Measurements from ENCODE around the gene LIN52.
"Not testable (repeated sequence)": the region's sequence is repeated elsewhere in the genome, so short reads cannot be mapped to it uniquely, and the experiment has no call there.

LIN52 gene

DNA sequence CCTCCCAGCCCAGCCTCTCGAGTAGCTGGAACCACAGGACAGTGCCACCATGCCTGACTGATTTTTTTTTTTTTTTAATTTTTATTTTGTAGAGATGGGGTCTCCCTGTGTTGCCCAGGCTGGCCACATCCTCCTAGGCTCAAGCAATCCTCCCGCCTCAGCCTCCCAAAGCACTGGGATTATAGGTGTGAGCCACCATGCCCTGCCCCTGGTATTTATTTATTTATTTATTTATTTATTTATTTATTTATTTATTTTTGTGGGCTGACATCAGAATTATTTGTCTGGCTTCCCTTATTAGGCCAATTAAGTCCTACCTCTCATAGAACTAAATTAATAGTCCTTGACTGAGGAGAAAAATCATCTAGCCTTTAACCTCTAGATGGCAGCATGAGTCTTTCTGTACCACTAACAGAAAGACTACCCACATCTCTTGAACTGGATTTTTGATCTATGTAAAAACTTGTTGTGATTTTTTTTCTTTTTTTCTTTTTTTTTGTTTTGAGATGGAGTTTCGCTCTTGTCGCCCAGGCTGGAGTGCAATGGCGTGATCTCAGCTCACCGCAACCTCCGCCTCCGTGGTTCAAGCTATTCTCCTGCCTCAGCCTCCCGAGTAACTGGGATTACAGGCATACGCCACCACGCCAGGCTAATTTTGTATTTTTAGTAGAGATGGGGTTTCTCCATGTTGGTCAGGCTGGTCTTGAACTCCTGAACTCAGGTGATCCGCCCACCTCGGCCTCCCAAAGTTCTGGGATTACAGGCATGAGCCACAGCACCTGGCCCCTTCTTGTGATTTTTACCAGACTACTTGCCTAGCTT is 26.9 kb downstream of the LIN52 start:
- DNase-seq = not testable (repeated sequence)

DNA sequence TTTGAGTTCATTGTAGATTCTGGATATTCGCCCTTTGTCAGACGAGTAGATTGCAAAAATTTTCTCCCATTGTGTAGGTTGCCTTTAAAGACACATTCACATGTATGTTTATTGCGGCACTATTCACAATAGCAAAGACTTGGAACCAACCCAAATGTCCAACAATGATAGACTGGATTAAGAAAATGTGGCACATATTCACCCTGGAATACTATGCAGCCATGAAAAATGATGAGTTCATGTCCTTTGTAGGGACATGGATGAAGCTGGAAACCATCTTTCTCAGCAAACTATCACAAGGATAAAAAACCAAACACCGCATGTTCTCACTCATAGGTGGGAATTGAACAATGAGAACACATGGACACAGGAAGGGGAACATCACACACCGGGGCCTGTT is 40.7 kb downstream of the LIN52 start:
- not testable (repeated sequence) for DNase-seq

DNA sequence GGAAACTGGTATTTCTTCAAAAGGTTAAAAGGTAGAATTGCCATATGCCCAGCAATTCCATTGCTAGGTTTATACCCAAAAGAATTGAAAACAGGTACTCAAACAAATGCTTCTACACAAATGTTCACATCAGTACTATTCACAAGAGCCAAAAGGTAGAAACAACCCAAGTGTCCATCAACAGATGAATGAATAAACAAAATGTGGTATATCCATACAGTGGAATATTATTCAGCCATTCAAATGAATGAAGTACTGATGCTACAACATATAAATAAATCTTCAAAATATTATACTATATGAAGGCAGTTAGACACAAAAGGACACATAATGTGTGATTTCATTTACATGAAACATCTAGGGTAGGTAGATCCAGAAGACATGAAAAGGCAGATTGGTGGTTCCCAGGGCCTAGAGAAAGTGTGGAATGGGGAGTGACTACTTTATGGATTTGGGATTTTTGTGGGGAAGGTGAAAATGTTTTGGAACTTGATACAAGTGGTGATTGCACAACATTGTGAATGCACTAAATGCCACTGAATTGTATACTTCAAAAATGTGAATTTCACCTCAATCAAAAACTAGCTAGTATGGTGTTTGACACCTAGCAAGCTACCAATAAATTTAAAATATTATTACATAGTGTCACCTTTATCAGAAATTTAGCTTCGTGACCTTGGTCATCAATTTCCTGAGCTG is 41.7 kb downstream of the LIN52 start:
- no peak for DNase-seq

DNA sequence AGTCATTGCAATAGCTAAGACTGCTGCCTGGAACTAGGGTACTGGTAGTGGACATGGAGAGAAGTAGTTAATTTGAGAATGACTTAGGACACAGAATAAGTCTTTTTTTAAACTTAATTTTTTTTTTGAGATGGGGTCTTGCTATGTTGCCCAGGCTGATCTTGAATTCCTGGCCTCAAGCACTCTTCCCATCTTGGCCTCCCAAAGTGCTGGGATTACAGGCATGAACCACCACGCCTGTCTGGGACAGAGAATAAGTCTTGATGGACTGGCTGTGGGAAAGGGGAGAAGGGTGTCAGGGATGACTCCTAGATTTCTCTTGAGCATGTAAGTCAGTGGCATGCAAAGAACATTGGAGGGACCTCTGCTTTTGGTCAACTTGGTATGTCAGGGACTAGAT is 42.9 kb downstream of the LIN52 start:
- no peak for DNase-seq

DNA sequence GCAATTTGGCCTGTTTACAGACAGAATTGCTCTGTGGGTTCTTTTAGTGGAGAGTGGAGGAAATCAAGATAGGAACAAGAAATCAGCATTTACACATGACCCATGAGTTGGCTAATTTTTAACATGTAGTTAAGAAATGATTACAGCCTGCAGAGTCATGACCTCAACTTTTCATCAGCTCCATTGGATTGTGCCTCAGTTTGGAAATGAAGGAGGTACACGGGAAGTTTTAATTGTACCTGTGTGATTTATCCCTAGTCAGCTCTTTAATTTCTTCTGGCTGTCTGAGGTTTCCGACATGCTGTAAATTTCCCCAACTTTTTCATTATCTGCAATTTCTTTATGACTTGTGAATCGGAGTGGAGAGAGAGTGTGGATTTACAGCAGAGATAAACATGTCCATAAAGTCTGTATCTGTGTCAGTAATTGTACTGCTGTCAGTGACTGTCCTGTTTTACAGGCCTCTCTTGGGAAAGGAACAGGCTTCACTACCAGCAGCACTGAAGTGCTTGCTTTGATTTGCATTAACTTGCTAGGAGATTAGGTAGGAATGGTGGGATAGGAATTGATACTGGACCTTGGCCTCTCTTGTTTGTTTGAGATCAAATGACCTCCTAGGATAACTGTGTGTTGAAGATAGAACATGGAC is 49.2 kb downstream of the LIN52 start:
- DNase-seq = no peak

DNA sequence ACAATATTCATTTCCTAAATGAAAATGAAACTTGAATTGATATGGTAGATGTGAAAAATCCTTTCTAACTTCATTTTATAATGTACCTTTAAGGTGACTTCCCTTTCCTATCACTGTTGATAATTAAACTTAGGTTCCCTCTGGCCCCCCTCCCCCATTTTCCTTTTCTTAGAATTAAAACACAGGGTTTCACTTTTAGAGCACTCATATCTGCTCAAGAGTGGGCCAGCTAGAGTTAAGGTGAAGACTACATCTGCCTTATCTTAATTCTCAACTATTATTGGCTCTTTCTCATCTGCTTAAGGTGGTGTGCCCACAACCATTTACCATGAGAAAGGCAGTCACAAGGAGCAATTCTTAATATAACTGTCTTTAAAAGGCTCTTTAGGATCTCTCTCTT is 49.7 kb downstream of the LIN52 start:
- no peak for DNase-seq

DNA sequence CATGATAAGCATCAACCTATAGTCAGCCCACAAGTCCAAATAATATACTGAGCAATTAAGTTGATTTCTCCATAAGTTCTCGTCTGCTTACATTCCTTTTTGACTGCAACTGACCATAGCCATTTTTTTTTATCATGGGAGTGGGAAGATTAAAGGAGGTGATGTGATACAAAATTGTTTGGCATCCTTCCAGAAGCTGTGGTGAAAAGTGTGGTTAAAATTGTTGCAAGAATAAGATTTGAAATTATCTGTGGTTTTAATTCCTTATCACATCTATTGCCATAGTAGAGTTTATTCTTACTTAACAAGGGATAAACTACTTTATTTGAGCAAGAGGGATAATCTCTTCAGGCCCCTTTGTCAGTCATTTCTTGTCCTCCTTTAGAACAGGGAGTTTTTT is 50.7 kb downstream of the LIN52 start:
- no peak for DNase-seq

DNA sequence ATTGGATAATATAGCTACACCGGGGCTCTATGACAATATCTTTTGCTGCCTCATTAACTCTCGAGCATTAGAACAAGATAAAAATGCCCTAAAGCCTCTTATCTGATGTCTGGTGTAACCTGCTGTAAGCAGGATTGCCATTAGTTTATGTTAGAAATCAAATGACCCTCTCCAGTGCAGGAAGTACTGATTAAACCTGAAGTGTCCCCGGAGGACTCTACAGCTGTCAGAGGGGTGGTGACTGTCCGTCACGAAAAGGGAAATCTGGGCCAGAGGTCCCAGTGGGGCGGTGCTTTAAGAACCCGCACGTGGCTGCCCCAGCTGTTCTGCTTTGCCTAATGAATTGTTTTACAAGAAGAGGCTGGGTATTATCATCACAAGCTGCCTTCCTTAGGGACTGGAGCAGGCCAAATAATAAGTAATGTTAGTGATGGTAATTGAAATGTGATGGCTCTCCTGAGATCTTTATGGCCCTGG is 55.7 kb downstream of the LIN52 start:
- DNase-seq = no peak

DNA sequence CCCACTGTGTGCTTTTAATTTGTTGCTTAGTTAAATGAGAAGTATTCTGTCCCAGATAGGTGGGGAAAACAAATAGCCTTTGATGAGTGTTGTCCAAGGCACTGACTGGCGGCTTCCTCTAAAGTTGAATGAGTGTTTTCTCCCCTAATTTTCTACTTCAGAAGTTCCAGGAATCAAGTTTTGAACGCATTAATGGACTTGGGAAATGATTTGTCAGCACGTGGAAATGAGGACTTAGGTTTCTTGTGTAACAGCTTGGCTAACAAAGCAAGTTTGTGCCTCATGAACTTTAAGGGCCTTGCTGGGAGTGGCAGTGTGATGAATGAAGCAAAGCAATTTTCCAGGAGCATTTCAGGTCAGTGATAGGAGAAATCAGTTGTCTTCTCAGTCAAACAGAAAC is 56.9 kb downstream of the LIN52 start:
- DNase-seq = no peak

DNA sequence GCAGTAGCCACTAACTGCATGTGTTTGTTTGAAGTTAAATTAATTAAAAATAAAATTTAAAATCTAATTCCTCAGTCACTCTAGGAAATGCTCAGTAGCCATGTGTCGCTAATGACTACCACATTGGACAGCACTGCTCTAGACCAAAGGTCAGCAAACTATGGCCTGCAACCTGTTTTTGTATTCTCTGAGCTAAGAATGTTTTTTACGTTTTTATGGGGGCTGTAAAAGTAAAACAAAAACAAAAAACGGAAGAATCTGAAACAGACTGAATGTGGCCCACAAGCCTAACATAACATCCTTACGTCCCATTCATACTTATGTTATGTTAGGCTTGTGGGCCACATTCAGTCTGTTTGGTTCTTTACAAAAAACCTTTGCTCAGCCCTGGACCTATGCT is 57.8 kb downstream of the LIN52 start:
- no peak for DNase-seq

DNA sequence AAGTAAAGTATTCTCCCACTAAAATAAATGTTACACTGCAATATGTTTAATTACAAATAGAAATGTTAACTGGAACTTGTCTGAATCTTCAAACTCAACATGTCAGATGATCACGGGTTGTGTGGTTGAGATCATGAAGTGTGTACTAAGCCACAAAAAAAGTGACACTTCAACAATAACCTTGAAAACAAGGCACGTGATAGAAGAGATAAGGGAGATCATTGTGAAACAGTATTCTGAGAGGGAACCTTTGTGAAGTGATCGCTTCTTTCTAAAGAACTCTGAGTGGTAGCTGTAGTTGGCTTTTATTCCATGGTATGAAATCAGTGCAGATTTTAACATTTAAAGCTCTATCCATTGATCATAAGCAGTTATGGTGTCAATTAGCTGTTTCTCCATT is 60.0 kb downstream of the LIN52 start:
- DNase-seq = no peak

DNA sequence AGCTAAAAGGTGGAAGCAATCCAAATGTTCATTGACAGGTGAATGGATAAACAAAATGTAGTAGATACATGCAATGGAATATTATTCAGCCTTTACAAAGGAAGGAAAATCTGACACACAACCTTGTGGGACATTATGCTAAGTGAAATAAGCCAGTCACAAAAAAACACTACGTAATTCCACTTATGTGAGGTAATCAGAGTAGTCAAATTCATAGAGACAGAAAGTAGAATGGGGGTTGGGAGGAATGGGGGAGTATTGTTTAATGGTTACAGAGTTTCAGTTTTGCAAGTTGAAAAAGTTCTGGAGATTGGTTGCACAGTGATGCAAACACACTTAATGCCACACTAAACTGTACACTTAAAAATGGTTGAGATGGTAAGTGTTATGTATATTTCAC is 62.8 kb downstream of the LIN52 start:
- DNase-seq = no peak

DNA sequence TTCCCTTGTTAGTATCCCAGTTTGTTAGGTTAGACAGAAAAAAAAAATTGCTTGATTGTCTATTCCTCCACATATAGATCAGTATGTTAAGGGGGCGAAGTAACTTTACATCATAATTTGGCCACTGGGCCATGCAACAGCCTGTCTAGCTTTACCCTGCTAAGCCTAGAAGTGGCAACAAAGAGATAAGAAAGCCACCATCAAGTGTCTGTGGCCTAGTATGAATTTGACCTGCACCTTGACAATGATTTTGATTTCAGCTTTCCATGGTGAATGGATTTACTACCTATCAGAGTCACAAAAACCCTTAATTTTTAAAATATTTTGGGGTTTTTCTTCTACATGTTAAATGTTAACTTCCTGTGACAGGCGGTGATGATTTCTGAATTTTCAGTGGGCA is 63.9 kb downstream of the LIN52 start:
- DNase-seq = no peak

DNA sequence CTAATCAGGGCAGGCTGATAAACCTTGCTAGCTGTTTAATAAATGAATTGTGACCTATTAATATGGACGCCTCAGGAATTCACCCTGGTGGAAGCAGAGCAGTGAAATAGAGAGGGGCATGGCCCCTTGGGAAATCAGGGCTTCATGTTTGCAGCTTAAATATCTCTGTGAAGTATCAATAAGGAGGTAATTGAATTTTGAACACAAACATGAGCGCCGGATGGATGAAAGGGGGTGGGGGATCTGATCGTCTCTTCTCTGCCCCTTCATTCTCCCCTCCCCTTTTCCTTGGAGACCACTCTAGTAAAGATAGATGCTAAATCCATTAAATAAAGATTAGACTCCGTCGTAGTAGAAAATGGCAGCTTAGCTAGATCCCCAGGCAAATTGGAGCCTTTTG is 70.5 kb downstream of the LIN52 start:
- no peak for DNase-seq

DNA sequence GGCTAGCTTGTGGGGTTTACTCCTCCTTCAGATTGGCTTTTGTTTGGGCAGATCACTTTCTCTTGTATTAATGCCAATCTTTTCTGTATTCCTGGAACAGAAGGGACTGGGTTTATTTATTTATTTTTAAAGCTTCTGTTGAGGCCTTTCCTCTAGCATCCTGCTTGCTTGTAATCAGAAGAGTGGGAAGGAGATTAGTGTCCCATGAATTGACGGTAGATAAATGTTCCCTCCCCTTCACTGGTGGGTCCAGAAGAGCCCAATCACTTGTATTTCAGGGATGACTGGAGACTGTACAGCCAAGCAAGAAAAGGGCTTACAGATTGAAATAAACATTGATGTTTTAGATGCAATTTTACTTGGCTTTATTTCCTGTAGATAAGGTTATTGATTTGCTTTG is 71.0 kb downstream of the LIN52 start:
- DNase-seq = no peak

DNA sequence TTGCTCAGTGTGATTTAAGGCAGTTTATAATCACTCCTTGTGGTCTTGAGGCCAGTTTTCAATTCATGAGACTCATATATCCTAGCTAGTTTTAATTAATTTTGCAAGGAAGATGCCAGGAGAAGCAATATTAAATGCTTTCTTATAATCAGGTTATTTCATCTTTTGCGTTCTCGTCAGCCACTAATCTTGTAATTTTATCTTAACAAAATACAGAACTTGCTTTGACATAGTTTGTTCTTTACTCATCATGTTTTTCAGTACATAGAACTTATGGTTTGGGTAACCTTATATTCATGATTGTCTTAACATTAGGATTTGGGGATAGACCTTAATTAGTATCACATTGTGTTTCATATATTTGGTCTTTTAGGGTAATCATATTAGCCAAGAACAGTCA is 76.0 kb downstream of the LIN52 start:
- no peak for DNase-seq

DNA sequence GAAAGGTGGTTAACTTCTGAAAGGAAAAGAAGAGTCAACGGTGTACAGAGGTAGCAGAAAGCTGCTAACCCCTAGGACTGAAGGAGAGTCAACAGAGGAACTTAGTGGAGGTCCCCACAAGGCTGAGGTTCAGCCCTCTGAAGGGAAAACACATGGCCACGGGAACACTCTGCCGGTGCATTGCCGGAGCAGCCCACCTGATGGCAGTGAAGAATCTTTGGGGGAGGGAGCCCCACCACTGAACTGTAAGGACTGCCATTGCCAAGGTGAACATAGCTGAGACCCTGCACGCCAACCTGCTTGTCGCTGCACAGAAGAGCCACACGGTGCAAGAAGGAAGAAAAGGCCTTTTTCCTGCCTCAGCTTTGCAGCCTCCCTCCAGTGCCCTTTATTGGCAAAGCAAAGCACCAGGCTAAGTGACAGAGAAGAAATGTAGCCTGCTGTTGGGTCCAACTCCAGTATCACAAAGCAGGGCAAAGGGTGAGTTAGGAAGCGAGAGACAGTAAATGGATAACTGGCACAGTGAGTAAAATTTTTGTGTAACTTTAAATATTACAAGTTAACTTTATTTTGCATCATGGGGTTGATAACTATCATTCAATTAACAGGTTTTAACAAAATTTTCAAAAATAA is 76.9 kb downstream of the LIN52 start:
- DNase-seq = no peak

DNA sequence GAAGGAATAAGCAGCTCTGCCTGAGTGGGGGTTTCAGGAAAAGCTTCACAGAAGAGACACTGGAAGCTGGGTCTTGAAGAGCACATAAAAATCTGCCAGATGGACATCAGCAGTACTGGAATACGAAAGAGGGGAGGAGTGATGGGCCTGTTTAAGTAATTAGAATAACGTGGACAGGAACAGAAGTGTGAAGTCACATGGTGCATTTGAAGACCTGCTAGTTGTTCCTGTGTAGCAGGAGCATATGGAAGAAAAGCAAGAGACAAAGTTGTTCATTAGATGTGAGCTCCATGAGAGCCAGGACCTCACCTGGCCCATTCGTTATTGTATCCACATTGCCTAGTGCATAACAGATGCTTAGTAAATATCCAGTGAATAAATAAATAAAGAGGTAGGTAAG is 85.2 kb downstream of the LIN52 start:
- no peak for DNase-seq

DNA sequence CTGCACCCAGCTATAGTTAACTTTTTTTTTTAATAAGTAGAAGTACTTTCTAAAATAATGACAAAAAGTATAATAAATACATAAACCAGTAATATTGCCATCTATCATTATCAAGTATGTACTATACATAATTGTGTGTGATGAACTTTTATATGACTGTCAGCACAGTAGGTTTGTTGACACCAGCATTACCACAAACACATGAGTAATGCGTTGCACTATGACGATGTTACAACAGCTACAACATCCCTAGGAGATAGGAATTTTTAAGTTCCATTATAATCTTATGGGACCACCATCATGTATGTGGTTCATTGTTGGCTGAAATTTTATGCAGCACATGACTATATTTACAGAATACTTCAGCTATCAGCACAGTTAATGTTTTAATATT is 91.6 kb downstream of the LIN52 start:
- no peak for DNase-seq

DNA sequence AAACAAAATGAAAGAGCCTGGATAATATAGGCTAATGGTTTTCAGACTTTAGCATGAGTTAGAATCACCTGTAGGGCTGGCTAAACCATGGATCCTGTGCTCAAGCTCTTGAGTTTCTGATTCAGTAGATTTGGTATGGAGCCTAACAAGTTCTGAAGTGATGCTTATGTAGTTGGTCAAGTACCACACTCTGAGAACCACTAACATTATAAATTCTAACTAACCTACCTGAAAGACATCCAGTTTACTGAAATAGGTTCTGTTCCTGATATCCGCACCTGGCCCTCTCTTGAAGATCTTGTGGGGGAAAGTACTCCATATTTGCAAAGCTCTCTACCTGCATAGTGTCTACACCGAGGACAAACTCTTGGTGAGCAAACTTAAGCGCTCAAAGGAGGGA is 95.1 kb downstream of the LIN52 start:
- DNase-seq = no peak

DNA sequence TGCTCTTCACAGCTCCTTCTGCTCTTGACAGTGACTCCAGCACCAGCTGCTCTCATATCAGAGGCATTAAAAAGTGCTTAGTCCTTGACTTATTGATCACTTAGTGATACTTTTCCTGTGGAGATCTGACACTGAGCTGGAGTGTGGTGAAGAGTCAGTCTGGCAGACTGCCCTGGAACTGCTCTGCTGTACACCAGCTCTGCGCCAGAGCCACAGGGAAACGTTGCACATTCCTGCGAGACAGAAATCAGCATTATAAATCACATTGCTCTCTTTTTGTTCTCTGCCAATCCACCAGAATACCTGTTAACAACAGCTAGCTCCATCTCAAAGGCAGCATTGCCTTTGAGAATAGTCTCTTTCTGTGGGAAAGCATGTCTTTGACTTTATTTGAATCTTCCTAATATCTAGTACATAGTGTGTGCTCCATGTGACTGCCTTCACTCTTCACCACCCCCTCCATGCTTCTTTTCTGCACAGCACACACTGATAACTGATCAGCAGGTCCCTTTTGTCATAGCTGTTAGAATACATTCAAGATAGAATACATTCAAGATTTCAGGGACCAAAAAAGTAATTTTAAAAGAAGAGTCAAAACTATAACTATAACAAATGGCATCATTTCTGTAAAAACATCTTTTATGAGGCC is 106.3 kb downstream of the LIN52 start:
- no peak for DNase-seq

DNA sequence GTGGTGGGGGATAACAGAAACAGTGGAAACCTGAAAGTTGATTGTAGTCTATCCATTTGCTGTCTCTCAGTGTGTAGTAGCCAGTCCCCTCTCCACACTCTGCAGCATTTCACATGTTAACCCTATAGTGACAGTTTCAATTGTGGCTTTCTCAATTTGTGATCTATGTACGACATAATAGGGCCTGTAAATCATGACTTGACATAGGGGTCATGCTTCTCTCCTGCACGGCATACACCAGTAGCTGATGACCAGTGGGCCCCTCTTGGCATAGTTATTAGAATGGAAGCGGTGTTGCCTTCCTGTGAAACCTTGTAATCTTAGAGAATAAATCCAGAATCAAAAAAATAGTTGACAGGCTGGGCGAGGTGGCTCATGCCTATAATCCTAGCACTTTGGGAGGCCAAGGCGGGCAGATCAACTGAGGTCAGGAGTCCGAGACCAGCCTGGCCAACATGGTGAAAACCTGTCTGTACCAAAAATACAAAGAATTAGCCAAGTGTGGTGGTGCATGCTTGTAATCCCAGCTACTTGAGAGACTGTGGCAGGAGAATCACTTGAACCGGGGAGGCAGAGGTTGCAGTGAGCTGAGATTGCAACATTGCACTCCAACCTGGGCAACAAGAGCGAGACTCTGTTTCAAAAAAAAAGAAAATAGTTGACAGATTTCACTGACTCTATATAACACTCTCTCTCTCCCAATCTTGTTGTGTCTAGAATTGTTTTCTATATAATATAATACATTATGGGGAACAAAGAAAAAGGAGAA is 109.9 kb downstream of the LIN52 start:
- no peak for DNase-seq
